HG02970 (cell line): ENCODE results near the gene AQP6.

ENCODE experiments used
- ATAC-seq: cut with Tn5 transposase; IDR thresholded peaks from one replicate; pipeline ENCODE4 v1.9.1; 2021; ENCODE audit warnings: mild to moderate bottlenecking, moderate library complexity, moderate number of reproducible peaks; ENCODE audit not compliant: unreplicated experiment, low FRiP score

AQP6 gene

DNA sequence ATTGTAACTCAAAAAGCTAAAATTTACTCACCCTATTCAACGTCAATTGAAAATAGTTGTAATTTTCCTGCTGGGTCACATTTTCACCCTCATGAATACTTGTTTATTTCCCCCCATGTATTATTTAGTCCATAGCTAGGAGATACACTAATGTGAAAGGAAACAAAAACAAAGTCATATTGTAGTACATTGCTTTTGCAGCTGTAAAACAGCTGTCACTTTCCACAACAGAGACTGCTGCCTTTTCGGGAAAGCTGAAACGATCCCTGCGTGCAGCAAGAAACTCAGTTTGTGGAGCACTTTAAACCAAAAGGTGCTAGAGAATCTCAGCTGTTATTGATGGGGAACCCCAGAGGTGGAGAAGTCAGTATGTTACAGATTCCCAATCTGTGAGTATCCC lies 48.3 kb downstream of the AQP6 start:
- ATAC-seq = no peak

DNA sequence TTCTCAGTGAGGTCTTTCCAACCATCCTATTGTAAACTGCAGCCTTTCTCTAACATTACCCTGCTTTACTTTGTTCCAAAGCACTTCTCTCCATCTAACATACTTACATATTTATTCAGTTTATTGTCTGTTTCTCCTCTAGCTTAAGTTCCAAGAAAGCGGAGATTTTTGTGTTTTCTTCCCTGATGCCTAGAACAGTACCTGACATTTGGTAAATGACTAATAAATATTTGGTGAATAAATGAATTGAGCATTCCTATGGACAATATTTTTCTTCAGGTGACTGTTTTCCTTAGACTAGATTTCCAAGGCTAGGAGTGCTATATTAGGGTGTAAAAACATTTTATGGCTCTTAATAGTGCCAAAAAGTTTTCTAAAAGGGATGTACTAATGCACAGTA lies 50.2 kb downstream of the AQP6 start:
- no peak for ATAC-seq

DNA sequence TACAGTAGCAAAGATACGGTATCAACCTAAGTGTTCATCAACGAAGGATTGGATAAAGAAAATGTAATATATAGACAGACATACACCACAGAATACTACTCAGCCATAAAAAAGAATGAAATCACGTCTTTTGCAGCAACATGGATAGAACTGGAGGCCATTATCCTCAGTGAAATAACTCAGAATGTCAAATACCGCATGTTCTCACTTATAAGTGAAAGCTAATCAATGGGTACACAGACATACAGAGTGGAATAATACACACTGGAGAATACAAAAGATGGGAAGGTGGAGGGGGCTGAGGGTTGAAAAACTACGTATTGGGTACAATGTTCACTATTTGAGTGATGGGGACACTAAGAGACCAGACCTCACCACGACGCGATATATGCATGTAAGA lies 51.5 kb downstream of the AQP6 start:
- ATAC-seq = no peak

DNA sequence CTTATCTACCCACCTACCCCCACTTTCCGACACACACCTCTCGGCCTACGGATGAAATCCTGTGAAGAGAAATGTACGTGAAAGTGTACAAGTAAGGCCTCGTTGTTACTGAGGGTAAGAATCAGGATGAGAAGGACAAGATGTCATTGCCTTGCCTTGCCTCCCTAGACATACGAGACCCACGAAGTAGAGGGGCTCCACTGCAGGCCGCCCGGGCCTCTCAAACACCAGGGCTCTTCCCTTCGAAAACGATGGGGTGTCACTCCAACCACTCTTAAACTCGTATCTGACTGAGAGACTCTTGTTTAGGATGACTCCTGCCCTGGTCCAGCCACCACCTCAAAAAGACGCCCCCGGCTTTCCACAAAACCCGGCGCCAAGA lies 52.0 kb downstream of the AQP6 start:
- ATAC-seq = no peak

DNA sequence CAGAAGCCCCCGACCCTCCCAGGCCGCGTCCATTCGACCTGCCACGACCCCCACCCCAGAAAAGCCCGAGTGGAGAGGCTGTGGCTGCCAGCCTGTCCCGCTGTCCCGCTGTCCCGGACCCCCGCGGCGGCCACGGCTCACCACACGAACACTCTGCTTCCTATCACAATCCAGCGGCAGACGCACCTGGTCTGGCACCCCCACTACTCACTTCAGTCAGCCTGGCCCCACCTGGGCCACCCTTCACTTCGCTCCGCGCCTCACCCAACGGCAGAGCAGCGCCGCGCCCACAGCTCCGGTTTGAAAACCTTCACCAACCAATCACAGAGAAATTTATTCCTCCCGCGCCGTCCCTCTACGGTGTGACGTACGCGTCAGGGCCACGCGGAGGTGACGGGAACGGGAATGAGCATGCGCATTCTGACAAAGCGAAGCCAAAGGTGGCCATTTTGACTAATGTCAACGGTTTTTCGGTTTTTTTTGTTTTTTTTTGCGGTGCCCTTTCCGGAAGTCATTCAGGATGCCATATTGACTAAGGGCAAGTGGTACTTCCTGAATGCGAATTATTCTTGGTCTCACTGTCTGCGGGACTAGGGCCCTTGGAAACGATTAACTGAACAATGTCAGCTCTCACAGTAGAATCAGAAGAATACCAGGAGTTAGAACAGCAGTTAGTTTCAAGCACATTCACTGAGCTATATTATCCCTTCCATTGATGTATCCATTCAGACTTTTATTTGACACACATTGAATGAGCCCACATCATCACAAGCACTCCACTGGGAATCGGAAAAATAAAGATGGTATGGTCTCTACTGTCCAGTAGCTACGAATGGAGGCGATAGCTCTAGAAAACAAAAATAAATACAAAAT lies 52.7 kb downstream of the AQP6 start, which contains the start of gene RACGAP1:
Gene RACGAP1, minus strand, starts transcription at position 308 of the 873 bp plus-strand sequence. CDS start 8,779 bp downstream, outside the sequence.
- ATAC-seq = peak; percentile 99

DNA sequence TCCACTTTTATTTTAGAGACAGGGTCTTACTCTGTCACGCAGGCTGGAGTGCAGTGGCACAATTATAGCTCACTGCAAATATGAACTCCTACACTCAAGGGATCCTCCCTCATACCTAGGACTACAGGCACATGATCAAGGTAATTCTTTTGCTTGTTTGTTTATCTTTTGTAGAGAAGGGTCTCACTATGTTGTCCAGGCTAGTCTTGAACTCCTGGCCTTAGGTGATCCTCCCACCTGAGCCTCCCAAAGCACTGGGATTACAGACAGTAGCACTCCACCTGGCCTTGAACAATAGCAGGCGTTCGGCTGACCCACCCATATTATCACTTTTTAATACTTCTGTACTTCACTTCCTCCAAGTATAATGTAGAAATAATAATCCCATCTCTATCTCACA lies 53.9 kb downstream of the AQP6 start:
- no peak for ATAC-seq
